HG03521 (cell line): ENCODE results near the gene CISTR.
"Not testable (repeated sequence)": the region's sequence is repeated elsewhere in the genome, so short reads cannot be mapped to it uniquely, and the experiment has no call there.

ENCODE experiments used
- ATAC-seq: cut with Tn5 transposase; IDR thresholded peaks from one replicate; pipeline ENCODE4 v1.9.1; 2021; ENCODE audit warnings: mild to moderate bottlenecking, moderate library complexity; ENCODE audit not compliant: unreplicated experiment

CISTR gene

GRCh38 chr12:53765891-53766290 lies 14.1 kb upstream of the CISTR start:
- ATAC-seq, result no peak

- no peak for ATAC-seq
Measured at GRCh38 chr12:53764615-53765014, 12.8 kb upstream of the CISTR start.

- ATAC-seq, result not testable (repeated sequence)
Measured at GRCh38 chr12:53762793-53763192, 11.0 kb upstream of the CISTR start.

GRCh38 chr12:53761306-53761705 lies 9.5 kb upstream of the CISTR start:
- ATAC-seq, result no peak

- no peak for ATAC-seq
Measured at GRCh38 chr12:53759261-53759660, 7.5 kb upstream of the CISTR start.

GRCh38 chr12:53758730-53759103 lies 6.9 kb upstream of the CISTR start:
- no peak for ATAC-seq

GRCh38 chr12:53758081-53758729 lies 6.4 kb upstream of the CISTR start:
- no peak for ATAC-seq

GRCh38 chr12:53757101-53757770 lies 5.5 kb upstream of the CISTR start:
- ATAC-seq, result peak; percentile 66

- no peak for ATAC-seq
Measured at GRCh38 chr12:53756300-53757100, 4.7 kb upstream of the CISTR start.

GRCh38 chr12:53755893-53756292 lies 4.1 kb upstream of the CISTR start:
- ATAC-seq, result no peak

- ATAC-seq, result no peak
Measured at GRCh38 chr12:53755451-53755891, 3.7 kb upstream of the CISTR start.

- no peak for ATAC-seq
Measured at GRCh38 chr12:53754633-53755264, 3.0 kb upstream of the CISTR start.

GRCh38 chr12:53754188-53754585 lies 2.4 kb upstream of the CISTR start:
- no peak for ATAC-seq

- no peak for ATAC-seq
Measured at GRCh38 chr12:53752621-53753020, 842 bp upstream of the CISTR start.

- ATAC-seq, result no peak
Measured at GRCh38 chr12:53752192-53752601, 418 bp upstream of the CISTR start.

- peak; percentile 37 for ATAC-seq
Measured at GRCh38 chr12:53750812-53751335, 905 bp downstream of the CISTR start.

GRCh38 chr12:53749986-53750811 lies 1.6 kb downstream of the CISTR start:
- no peak for ATAC-seq

GRCh38 chr12:53748072-53748840 lies 3.5 kb downstream of the CISTR start:
- ATAC-seq, result no peak

GRCh38 chr12:53747095-53747494 lies 4.7 kb downstream of the CISTR start:
- ATAC-seq, result no peak
